Choroid plexus epithelial cell (primary cell): ENCODE results near the gene GLRB.
"Not testable (repeated sequence)": the region's sequence is repeated elsewhere in the genome, so short reads cannot be mapped to it uniquely, and the experiment has no call there.

Source experiments
- DNase-seq: peaks from one replicate; pipeline ENCODE4 v3.0.0-alpha.2; 2010; ENCODE audit warnings: low read depth
- H3K4me3 ChIP-seq: 2 replicates; pipeline ENCODE4 v1.5.1; 2011; ENCODE audit warnings: low read depth, mild to moderate bottlenecking, control low read depth, low read length, moderate library complexity
- TF ChIP-seq, protein P1 (sequence below): conservative IDR thresholded peaks from 2 replicates; pipeline ENCODE4 v1.5.1; 2011; ENCODE audit warnings: low read depth, mild to moderate bottlenecking, control low read depth, inconsistent platforms, low read length, moderate library complexity

Gene GLRB

DNA sequence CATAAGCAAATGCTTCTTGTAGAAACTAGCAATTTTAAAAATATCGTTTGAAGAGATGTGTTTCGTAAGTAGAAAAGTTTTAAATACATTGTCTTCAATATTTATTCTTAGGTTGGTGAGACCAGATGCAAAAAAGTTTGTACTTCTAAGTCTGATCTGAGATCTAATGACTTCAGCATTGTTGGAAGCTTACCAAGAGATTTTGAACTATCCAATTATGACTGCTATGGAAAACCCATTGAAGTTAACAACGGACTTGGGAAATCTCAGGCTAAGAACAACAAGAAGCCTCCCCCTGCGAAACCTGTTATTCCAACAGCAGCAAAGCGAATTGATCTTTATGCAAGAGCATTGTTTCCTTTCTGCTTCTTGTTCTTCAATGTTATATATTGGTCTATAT lies 94.4 kb downstream of the GLRB start:
- DNase-seq = peak; percentile 16
- no peak overlapping the region for H3K4me3 ChIP-seq
- TF ChIP-seq, protein P1, sequence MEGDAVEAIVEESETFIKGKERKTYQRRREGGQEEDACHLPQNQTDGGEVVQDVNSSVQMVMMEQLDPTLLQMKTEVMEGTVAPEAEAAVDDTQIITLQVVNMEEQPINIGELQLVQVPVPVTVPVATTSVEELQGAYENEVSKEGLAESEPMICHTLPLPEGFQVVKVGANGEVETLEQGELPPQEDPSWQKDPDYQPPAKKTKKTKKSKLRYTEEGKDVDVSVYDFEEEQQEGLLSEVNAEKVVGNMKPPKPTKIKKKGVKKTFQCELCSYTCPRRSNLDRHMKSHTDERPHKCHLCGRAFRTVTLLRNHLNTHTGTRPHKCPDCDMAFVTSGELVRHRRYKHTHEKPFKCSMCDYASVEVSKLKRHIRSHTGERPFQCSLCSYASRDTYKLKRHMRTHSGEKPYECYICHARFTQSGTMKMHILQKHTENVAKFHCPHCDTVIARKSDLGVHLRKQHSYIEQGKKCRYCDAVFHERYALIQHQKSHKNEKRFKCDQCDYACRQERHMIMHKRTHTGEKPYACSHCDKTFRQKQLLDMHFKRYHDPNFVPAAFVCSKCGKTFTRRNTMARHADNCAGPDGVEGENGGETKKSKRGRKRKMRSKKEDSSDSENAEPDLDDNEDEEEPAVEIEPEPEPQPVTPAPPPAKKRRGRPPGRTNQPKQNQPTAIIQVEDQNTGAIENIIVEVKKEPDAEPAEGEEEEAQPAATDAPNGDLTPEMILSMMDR = no peak

DNA sequence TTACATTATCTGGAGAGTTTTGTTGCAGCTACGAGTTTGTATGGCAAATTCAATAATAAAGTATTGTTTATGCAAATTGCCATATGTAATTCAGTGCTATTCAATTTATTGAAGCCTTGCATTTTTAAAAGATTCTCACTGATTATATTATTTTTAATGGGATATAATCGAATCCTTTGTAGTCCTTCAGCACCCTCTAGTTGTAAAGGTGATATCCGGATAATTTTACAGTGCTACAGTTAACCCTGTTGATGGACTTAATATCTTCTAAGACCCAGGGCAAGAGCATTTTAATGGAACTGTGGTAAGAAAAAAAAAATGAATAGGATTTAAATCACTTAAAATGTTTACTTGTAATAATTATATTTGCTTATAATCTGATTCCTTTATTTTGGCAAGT lies 96.1 kb downstream of the GLRB start:
- DNase-seq = peak; percentile 56
- no peak overlapping the region for H3K4me3 ChIP-seq
- TF ChIP-seq, protein P1 = peak; percentile 47

DNA sequence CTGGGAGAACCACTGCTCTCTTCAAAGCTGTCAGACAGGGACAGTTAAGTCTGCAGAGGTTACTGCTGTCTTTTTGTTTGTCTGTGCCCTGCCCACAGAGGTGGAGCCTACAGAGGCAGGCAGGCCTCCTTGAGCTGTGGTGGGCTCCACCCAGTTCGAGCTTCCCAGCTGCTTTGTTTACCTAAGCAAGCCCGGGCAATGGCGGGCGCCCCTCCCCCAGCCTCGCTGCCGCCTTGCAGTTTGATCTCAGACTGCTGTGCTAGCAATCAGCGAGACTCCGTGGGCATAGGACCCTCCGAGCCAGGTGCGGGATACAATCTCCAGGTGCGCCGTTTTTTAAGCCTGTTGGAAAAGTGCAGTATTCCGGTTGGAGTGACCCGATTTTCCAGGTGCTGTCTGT lies 104.3 kb downstream of the GLRB start:
- H3K4me3 ChIP-seq, DNase-seq: not testable (repeated sequence)

DNA sequence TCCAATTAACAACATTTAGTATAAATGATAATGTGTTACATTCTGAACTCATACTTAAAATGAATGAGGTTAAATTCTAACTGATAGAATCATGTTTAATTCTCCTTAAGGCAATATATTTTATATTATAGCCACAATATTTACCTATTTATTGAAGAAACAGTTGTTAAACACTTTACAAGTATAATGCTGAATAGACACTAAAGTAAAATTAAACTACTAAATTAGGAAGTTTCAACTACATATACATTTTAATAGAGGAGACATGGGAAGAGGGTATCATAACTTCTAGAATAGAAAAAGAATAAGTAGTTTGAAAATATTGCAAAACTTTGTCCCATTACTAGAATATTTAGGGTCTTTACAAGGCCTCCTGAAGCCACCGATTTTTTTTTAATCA lies 108.3 kb downstream of the GLRB start:
- no peak overlapping the region for H3K4me3 ChIP-seq
- no peak for DNase-seq
- TF ChIP-seq, protein P1 = no peak

DNA sequence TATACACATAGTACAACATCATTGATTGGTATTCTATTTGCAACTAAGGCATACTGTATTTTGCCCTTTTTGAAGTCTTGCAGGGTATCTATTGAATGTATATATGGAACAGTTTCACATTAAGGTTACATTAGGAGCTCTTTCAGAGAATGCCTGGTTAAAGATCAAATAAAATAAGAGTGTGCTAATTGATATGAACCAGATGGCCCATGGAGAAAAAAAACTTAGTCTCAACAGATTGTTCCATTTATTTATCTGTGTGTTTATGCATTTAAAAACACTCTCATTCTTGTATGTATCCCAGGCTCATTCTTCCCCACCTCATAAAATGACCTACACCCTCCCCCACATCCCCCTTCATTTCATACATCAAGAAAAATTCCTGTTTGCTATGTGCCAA lies 109.4 kb downstream of the GLRB start:
- H3K4me3 ChIP-seq = no peak overlapping the region
- TF ChIP-seq, protein P1 = no peak
- no peak for DNase-seq

DNA sequence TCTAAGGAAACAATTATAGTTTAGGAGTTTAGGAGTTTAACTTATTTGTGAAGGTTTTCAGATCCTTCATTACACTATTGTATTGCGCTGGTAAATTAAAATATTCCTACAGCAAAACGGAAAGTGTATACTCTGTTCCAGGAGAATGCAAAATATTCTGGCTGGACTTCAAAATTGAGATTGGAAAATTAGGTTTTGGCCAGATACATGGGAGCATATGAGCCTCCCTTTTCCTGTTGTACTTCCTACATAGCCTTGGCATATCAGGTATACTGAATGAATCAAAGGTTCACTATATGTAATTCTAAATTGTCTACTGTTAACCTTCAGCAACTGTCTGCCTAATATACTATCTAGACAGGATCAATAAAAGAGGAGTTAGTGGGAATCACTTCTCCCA lies 119.4 kb downstream of the GLRB start:
- TF ChIP-seq, protein P1 = no peak
- H3K4me3 ChIP-seq = no peak overlapping the region
- no peak for DNase-seq

DNA sequence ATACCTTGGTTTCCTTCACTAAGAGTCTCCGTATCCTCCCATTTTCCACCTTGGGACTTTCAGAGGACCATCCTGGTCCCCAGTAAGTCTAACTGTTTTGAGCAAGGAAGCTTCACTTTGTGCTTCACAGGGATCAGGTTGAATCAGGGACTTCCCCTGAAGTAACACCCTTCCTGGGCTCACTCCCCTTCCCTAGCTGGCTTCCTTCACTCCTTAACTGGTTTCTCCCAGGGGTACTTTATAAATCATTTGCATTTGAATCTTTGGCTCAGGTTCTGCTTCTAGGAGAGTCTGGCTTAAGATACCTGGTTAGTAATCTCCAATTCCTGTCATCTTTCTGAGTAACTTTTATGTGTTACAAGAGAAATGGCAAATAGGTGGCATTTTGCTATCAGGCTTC lies 120.1 kb downstream of the GLRB start:
- DNase-seq = no peak
- no peak overlapping the region for H3K4me3 ChIP-seq
- TF ChIP-seq, protein P1 = no peak
